MM.1S (cell line): ENCODE measurements around the gene CDH2.

Experiments used
- EZH2phosphoT487 ChIP-seq: fragments of 300-600 bp; sonication (generic); IDR thresholded peaks from 2 replicates; pipeline ENCODE4 v1.6.1; 2018; ENCODE audit warnings: antibody characterized with exemption, low read length
- TF ChIP-seq, protein P1 (sequence below): fragments of 300-600 bp; sonication (generic); IDR thresholded peaks from 2 replicates; pipeline ENCODE4 v1.5.1; 2016; ENCODE audit warnings: antibody characterized with exemption, low read length, mixed read lengths

DNA sequence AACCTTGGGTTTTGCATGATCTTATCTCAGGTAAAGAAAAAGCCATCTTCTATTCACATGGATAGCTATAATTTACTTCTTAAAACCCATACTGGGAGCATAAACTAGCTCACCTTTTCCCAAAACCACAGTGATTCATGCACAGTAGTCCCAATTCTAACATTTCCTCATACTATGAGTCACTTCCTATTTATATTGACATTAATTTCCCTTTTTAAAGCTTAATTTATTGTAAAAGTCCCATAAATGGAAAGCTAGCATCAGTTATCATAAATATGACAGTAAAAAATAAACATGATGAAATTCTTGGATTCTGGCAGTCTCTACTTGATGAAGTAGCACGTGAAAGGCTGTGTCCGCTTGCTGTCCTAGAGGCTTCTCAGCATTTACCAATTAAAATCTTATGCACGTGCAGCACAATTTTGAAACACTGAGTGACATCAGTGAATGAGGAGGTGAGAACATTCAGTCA is 180.1 kb downstream of the CDH2 start:
- TF ChIP-seq, protein P1, sequence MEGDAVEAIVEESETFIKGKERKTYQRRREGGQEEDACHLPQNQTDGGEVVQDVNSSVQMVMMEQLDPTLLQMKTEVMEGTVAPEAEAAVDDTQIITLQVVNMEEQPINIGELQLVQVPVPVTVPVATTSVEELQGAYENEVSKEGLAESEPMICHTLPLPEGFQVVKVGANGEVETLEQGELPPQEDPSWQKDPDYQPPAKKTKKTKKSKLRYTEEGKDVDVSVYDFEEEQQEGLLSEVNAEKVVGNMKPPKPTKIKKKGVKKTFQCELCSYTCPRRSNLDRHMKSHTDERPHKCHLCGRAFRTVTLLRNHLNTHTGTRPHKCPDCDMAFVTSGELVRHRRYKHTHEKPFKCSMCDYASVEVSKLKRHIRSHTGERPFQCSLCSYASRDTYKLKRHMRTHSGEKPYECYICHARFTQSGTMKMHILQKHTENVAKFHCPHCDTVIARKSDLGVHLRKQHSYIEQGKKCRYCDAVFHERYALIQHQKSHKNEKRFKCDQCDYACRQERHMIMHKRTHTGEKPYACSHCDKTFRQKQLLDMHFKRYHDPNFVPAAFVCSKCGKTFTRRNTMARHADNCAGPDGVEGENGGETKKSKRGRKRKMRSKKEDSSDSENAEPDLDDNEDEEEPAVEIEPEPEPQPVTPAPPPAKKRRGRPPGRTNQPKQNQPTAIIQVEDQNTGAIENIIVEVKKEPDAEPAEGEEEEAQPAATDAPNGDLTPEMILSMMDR = no peak
- no peak for TF ChIP-seq EZH2phosphoT487
